Progenitor cell of endocrine pancreas (in vitro differentiated cells): Measurements from ENCODE around the gene RREB1. TPM values are rescaled to one million over a fixed set of nuclear protein-coding genes. Genes with fewer than 3 reads are reported as not detected.

ENCODE experiments used
- DNase-seq: peaks from one replicate; pipeline ENCODE4 v3.0.0; 2021; ENCODE audit warnings: low spot score; ENCODE audit not compliant: unreplicated experiment
- H3K27ac Mint-ChIP-seq: 2 replicates; pipeline ENCODE4 v1.8.0; 2021; ENCODE audit warnings: mild to moderate bottlenecking, moderate library complexity, mixed read lengths
- H3K27me3 Mint-ChIP-seq: 2 replicates; pipeline ENCODE4 v1.8.0; 2021; ENCODE audit warnings: mixed read lengths
- H3K36me3 Mint-ChIP-seq: 2 replicates; pipeline ENCODE4 v1.8.0; 2022; ENCODE audit warnings: mixed read lengths; ENCODE audit not compliant: insufficient read depth
- H3K4me1 Mint-ChIP-seq: 2 replicates; pipeline ENCODE4 v1.8.0; 2021; ENCODE audit warnings: low read depth, mixed read lengths
- H3K4me3 Mint-ChIP-seq: 2 replicates; pipeline ENCODE4 v1.8.0; 2021; ENCODE audit warnings: low read depth, mild to moderate bottlenecking, moderate library complexity, mixed read lengths
- H3K9me3 Mint-ChIP-seq: 2 replicates; pipeline ENCODE4 v1.8.0; 2021; ENCODE audit warnings: low read depth, mixed read lengths
- total RNA-seq: library from RNA; stranded (reverse); gene quantifications from 2 replicates; pipeline ENCODE4 v1.2.1, GENCODE V29; 2021
- TF ChIP-seq, protein P1 (sequence below): fragments of 200-600 bp; sonication (generic); IDR thresholded peaks from one replicate; pipeline ENCODE4 v1.5.0; 2021; ENCODE audit warnings: antibody characterized with exemption, mild to moderate bottlenecking; ENCODE audit not compliant: unreplicated experiment

Gene RREB1
- total RNA-seq, 1 donor from 2014 or later: 71.7 TPM

GRCh38 chr6:7258231-7258763 is 150.5 kb downstream of the RREB1 start:
- Mint-ChIP-seq H3K4me3 (no peak overlapping the region), H3K27ac (no peak overlapping the region), H3K36me3 (no peaks in the 10 kb centered on the region), H3K27me3 (peaks cover 9% of the 10 kb centered on the region), H3K4me1 (peaks cover 23% of the 10 kb centered on the region), H3K9me3 (peaks cover 2% of the 10 kb centered on the region)
- TF ChIP-seq, protein P1, sequence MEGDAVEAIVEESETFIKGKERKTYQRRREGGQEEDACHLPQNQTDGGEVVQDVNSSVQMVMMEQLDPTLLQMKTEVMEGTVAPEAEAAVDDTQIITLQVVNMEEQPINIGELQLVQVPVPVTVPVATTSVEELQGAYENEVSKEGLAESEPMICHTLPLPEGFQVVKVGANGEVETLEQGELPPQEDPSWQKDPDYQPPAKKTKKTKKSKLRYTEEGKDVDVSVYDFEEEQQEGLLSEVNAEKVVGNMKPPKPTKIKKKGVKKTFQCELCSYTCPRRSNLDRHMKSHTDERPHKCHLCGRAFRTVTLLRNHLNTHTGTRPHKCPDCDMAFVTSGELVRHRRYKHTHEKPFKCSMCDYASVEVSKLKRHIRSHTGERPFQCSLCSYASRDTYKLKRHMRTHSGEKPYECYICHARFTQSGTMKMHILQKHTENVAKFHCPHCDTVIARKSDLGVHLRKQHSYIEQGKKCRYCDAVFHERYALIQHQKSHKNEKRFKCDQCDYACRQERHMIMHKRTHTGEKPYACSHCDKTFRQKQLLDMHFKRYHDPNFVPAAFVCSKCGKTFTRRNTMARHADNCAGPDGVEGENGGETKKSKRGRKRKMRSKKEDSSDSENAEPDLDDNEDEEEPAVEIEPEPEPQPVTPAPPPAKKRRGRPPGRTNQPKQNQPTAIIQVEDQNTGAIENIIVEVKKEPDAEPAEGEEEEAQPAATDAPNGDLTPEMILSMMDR: no peak
- no peak for DNase-seq

GRCh38 chr6:7260291-7261031 is 152.7 kb downstream of the RREB1 start:
- DNase-seq: no peak
- Mint-ChIP-seq H3K36me3 (no peaks in the 10 kb centered on the region), H3K27me3 (peaks cover 9% of the 10 kb centered on the region), H3K4me1 (peaks cover 23% of the 10 kb centered on the region), H3K9me3 (peaks cover 2% of the 10 kb centered on the region), H3K27ac (peak overlapping the region; percentile 96), H3K4me3 (peak overlapping the region; percentile 85)
- TF ChIP-seq, protein P1: no peak

DNA sequence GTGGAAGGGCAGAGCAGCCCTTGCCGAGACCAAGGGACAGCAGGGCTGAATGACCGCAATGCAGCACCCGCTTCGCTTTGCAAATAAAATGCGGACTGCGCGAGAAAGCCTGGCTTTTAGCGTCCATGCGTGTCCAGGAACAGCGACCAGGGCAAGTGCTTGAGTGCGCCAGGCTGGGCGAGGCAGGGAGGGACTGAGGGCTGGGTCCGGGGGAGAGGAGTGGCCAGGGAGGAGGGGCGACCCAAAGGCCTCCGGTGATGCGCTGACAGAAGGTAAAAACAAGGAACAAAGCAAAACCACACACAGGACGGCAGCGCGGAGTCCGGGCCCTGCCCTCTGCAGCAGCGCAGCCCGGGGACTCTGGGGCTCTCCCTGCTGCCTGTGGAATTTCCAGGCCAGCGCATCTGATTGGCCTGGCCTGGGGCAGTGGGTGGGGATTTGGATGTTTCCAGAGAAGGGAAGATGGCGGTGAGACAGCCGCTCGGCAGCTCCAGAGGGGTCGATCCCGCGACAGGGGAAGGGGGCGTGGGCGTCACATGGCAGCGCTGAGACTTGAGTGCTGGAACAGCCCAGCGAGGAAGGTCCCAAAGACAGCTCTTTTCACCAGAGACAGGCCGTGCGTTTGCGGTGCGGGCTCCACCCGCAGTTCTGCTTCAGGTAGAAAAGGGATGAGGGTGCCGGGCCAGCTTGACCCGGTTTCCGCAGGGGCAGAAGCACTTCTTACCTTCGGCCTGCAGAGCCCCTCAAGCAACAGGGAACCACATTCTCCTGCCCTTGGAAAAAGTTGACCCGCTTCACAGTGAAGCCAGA is 153.5 kb downstream of the RREB1 start:
- peaks cover 9% of the 10 kb centered on the region for H3K27me3 Mint-ChIP-seq
- TF ChIP-seq, protein P1: no peak
- H3K4me1 Mint-ChIP-seq: peaks cover 23% of the 10 kb centered on the region
- H3K27ac Mint-ChIP-seq: peak overlapping the region; percentile 96
- H3K4me3 Mint-ChIP-seq: peak overlapping the region; percentile 85
- H3K36me3 Mint-ChIP-seq: no peaks in the 10 kb centered on the region
- peak; percentile 81 for DNase-seq
- peaks cover 2% of the 10 kb centered on the region for H3K9me3 Mint-ChIP-seq

DNA sequence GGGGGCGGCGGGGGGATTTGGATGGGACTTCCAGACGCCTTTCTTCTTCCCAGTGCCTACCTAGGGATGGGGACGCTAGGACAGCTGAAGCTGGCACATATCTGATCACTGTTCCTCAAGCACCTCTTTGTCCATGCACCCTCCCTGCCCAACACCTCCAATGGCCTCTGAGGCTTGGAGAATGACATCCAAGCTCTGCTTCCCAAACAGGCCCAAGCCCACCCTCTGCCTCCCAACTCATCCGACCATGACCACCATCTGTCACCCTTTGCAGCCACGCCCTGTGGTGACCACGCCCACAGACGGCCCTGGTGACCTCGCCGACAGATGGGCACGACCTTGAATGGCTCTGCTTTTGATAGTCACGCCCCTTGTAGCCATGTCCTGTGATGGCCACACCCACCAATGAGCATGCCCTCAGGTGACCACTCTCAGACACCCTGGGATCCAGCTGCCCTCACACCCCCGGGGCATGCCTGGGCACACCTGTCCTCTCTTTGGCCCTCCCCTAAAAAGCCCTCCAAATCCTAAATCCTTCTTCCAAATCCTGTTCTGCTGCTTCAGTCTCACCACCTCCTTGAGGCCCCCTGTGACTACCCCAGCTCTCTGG is 154.2 kb downstream of the RREB1 start:
- DNase-seq: no peak
- Mint-ChIP-seq H3K27ac (peak overlapping the region; percentile 96), H3K9me3 (no peaks in the 10 kb centered on the region), H3K36me3 (no peaks in the 10 kb centered on the region), H3K27me3 (peaks cover 9% of the 10 kb centered on the region), H3K4me3 (peak overlapping the region; percentile 85), H3K4me1 (peaks cover 23% of the 10 kb centered on the region)
- TF ChIP-seq, protein P1: no peak
